IPS-NIHi11 (cell line): ENCODE measurements around the gene ADGRG3.
"Not testable (repeated sequence)": the region's sequence is repeated elsewhere in the genome, so short reads cannot be mapped to it uniquely, and the experiment has no call there.

ENCODE experiments used
- DNase-seq: peaks from one replicate; pipeline ENCODE4 v3.0.0; 2012; ENCODE audit warnings: mixed read lengths, low spot score

Gene ADGRG3

GRCh38 chr16:57721356-57722209 is 53.5 kb downstream of the ADGRG3 start:
- no peak for DNase-seq

- no peak for DNase-seq
Measured at GRCh38 chr16:57722210-57722499, 54.0 kb downstream of the ADGRG3 start.

- DNase-seq, result no peak
Measured at GRCh38 chr16:57722651-57723050, 54.5 kb downstream of the ADGRG3 start.

- peak; percentile 64 for DNase-seq
Measured at GRCh38 chr16:57723170-57723569, 55.1 kb downstream of the ADGRG3 start.

GRCh38 chr16:57724531-57724930 is 56.4 kb downstream of the ADGRG3 start:
- DNase-seq, result no peak

GRCh38 chr16:57725151-57725550 is 57.0 kb downstream of the ADGRG3 start:
- no peak for DNase-seq

- no peak for DNase-seq
Measured at GRCh38 chr16:57725554-57725953, 57.4 kb downstream of the ADGRG3 start.

GRCh38 chr16:57725976-57726375 is 57.9 kb downstream of the ADGRG3 start:
- no peak for DNase-seq

GRCh38 chr16:57726433-57726947 is 58.4 kb downstream of the ADGRG3 start:
- DNase-seq, result no peak

GRCh38 chr16:57727610-57728009 is 59.5 kb downstream of the ADGRG3 start:
- DNase-seq, result no peak

- no peak for DNase-seq
Measured at GRCh38 chr16:57728336-57729181, 60.5 kb downstream of the ADGRG3 start.

- DNase-seq, result no peak
Measured at GRCh38 chr16:57729182-57729484, 61.0 kb downstream of the ADGRG3 start.

GRCh38 chr16:57729852-57730251 is 61.7 kb downstream of the ADGRG3 start:
- DNase-seq, result not testable (repeated sequence)

GRCh38 chr16:57730771-57731730 is 62.9 kb downstream of the ADGRG3 start:
- no peak for DNase-seq

- no peak for DNase-seq
Measured at GRCh38 chr16:57732037-57732436, 63.9 kb downstream of the ADGRG3 start.

- DNase-seq, result no peak
Measured at GRCh38 chr16:57732714-57733113, 64.6 kb downstream of the ADGRG3 start.

GRCh38 chr16:57734308-57734924 is 66.3 kb downstream of the ADGRG3 start:
- DNase-seq, result no peak

GRCh38 chr16:57734925-57735754 is 67.0 kb downstream of the ADGRG3 start:
- DNase-seq, result peak; percentile 95

- DNase-seq, result no peak
Measured at GRCh38 chr16:57735755-57736418, 67.8 kb downstream of the ADGRG3 start, which contains the start of gene KATNB1. TSS of gene KATNB1 (plus strand) at chr16:57735770. CDS start at chr16:57737244, 1,474 bp downstream.
